ENCODE measurements around the gene PIP5K1B.
A peak's percentile ranks its signal among the peaks of the same experiment; 100 is the strongest.

Gene PIP5K1B, protein sequence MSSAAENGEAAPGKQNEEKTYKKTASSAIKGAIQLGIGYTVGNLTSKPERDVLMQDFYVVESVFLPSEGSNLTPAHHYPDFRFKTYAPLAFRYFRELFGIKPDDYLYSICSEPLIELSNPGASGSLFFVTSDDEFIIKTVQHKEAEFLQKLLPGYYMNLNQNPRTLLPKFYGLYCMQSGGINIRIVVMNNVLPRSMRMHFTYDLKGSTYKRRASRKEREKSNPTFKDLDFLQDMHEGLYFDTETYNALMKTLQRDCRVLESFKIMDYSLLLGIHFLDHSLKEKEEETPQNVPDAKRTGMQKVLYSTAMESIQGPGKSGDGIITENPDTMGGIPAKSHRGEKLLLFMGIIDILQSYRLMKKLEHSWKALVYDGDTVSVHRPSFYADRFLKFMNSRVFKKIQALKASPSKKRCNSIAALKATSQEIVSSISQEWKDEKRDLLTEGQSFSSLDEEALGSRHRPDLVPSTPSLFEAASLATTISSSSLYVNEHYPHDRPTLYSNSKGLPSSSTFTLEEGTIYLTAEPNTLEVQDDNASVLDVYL

DNA sequence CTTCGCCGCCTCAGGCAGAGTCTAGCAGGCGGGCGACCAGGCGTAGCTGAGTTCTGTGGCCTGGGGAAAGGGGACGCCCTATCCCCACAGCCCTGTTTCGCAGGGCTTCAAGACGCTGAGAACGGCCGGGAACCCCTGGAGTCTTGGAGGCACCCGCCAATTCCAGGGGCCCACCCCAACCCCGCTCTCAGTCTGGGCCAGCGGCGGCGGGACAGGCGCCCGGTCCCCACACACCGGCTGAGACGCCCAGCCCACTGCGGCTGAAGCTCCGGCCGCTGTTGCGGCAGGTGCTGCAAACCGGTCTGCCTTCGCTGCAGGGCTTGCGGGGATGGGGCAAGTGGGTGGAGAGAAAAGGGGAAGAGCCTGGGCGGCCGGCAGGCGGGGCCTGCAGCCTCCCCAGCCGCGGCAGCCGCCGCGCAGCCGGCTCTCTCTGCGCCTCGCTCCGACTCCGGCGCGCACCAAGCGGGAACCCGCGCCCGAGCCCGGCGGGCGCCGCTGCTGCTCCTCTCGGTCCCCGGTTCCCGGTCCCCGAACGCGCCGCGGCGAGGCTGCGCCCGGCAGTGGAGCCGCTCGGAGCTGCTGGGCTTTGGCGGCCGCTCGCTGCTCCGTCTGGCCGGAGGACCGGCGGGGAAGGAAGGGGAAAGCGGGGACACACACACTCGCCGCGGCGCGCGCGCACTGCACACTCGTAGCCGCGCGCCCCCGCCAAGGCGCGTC lies at the start of gene PIP5K1B:
TSS of gene PIP5K1B (plus strand) at position 427 of the 717 bp plus-strand sequence. CDS start 117,375 bp downstream, outside the sequence.
- Mint-ChIP-seq H3K27ac (no peak within 1 kb of the TSS), H3K4me3 (peak within 1 kb of the TSS; percentile 94 to 96 (median 94)), H3K27me3 (ENCODE audit: low read depth) (peaks cover 85% of the 10 kb centered on the region), H3K36me3 (ENCODE audit: low read depth) (no peaks in the 10 kb centered on the region), H3K9me3 (no peaks in the 10 kb centered on the region), H3K4me1 (peaks cover 7% of the 10 kb centered on the region)
- TF ChIP-seq, protein P1, sequence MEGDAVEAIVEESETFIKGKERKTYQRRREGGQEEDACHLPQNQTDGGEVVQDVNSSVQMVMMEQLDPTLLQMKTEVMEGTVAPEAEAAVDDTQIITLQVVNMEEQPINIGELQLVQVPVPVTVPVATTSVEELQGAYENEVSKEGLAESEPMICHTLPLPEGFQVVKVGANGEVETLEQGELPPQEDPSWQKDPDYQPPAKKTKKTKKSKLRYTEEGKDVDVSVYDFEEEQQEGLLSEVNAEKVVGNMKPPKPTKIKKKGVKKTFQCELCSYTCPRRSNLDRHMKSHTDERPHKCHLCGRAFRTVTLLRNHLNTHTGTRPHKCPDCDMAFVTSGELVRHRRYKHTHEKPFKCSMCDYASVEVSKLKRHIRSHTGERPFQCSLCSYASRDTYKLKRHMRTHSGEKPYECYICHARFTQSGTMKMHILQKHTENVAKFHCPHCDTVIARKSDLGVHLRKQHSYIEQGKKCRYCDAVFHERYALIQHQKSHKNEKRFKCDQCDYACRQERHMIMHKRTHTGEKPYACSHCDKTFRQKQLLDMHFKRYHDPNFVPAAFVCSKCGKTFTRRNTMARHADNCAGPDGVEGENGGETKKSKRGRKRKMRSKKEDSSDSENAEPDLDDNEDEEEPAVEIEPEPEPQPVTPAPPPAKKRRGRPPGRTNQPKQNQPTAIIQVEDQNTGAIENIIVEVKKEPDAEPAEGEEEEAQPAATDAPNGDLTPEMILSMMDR (IDR thresholded peaks at IDR 0.05; ENCODE audit: unreplicated experiment in 3 of 3): no peak

DNA sequence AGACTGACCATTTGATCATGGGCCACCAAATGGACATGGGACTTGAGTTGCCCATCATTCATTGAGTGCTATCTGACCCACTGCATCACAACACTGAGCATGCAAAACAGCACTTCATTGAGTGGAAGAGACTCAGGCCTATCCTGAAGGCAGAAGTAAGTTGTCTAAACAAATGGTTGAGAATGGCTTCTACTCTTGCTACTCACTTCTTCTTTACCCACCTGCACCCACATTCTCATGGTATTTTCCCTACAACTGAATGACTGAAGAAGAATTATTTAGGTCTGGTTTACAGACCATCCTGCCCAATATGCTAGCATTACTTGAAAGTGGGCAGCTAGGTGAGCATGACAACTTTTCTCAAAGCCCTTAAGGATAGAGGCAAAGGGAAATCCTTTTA lies 41.0 kb upstream of the PIP5K1B start:
- H3K27ac Mint-ChIP-seq: no peak overlapping the region
- TF ChIP-seq, protein P1 (IDR thresholded peaks at IDR 0.05; ENCODE audit: unreplicated experiment in 3 of 3): no peak

DNA sequence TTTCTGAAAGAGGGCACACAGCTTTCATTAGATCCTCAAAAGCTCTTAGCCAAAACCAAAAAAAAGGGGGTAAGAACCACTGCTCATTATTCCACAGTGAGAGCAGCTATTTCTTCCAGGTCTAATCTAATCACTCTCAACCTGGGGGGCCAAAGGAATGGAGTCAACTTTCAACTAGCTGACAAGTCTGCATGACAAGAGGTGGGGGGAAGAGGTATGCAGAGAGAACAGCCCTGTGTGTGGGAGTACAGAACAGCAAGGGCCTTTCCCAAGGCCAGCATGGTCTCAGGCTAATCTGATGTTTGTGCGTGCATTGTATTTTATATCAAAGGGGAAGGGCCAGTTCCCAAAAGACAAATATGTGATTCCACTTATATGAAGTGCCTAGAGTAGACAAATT lies 36.9 kb upstream of the PIP5K1B start:
- H3K36me3 Mint-ChIP-seq (ENCODE audit: low read depth): no peaks in the 10 kb centered on the region

More for the DNA sequence above, 41.0 kb upstream of the PIP5K1B start:
- no peaks in the 10 kb centered on the region for H3K36me3 Mint-ChIP-seq (ENCODE audit: low read depth)
- H3K4me3 Mint-ChIP-seq: no peak overlapping the region
- H3K27me3 Mint-ChIP-seq (ENCODE audit: low read depth): peaks cover 4% of the 10 kb centered on the region
- no peaks in the 10 kb centered on the region for H3K4me1 Mint-ChIP-seq
- H3K9me3 Mint-ChIP-seq: peaks cover 3% of the 10 kb centered on the region

DNA sequence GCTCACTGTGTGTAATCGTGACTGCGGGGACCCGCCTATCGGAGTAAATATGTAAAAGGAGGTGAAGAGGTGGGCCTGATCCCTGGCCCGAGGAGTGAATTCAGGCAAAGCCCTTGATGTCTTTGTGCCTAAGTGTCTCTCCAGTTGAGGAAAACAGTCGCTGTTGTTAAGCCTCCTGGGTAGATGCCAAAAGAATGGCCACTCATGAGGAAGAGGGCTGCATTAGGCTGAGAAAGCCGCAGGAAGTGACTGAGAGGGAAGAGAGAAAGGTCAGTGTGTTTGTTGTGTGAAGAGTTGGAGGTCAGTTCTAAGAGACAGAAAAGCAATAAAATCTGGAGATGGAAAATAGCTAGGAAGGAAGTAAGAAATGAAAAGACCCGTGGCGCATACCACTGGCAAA lies 35.8 kb upstream of the PIP5K1B start:
- peak overlapping the region in 1 of 3 experiments; percentile 24 for H3K27ac Mint-ChIP-seq

More for the DNA sequence above, 36.9 kb upstream of the PIP5K1B start:
- Mint-ChIP-seq H3K4me3 (no peak overlapping the region), H3K4me1 (no peaks in the 10 kb centered on the region), H3K27me3 (ENCODE audit: low read depth) (peaks cover 5% of the 10 kb centered on the region), H3K27ac (peak overlapping the region in 1 of 3 experiments; percentile 10), H3K9me3 (no peaks in the 10 kb centered on the region)
- TF ChIP-seq, protein P1 (IDR thresholded peaks at IDR 0.05; ENCODE audit: unreplicated experiment in 3 of 3): no peak

DNA sequence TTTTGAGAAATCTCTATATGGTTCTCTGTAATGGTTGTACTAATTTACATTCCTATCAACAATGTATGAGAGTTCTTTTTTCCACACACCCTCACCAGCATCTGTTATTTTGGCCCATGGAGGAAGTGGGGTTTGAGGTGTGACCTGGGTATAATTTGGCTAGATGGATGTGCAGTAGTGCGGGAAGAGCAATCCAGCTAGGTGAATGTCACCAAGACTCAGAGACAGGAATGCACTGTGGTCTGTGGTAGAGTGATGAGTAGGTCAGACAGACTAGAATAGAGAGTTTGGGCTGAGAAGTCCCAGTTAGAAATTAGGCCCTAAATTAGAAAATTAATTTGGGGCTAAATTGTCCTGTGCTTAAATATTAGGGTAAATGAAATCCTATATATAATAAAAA lies 32.8 kb upstream of the PIP5K1B start:
- no peaks in the 10 kb centered on the region for H3K9me3 Mint-ChIP-seq

More for the DNA sequence above, 35.8 kb upstream of the PIP5K1B start:
- H3K4me3 Mint-ChIP-seq: no peak overlapping the region
- H3K27me3 Mint-ChIP-seq (ENCODE audit: low read depth): peaks cover 10% of the 10 kb centered on the region
- no peaks in the 10 kb centered on the region for H3K36me3 Mint-ChIP-seq (ENCODE audit: low read depth)
- no peaks in the 10 kb centered on the region for H3K4me1 Mint-ChIP-seq
- H3K9me3 Mint-ChIP-seq: no peaks in the 10 kb centered on the region
- TF ChIP-seq, protein P1 (IDR thresholded peaks at IDR 0.05; ENCODE audit: unreplicated experiment in 3 of 3): no peak

More for the DNA sequence above, 32.8 kb upstream of the PIP5K1B start:
- Mint-ChIP-seq H3K4me1 (no peaks in the 10 kb centered on the region), H3K4me3 (no peak overlapping the region), H3K27ac (no peak overlapping the region), H3K27me3 (ENCODE audit: low read depth) (peaks cover 20% of the 10 kb centered on the region), H3K36me3 (ENCODE audit: low read depth) (no peaks in the 10 kb centered on the region)
- TF ChIP-seq, protein P1 (IDR thresholded peaks at IDR 0.05; ENCODE audit: unreplicated experiment in 3 of 3): no peak
